Activated effector memory CD4-positive, alpha-beta T cell treated with Interleukin-2 at 50 U/mL for 16 hours (primary cell): ENCODE data around the gene DUOX1.
A peak's percentile ranks its signal among the peaks of the same experiment; 100 is the strongest.

Experiments
- DNase-seq: peaks from one replicate; pipeline ENCODE4 v3.0.0-alpha.2; 2020

DUOX1 gene

DNA sequence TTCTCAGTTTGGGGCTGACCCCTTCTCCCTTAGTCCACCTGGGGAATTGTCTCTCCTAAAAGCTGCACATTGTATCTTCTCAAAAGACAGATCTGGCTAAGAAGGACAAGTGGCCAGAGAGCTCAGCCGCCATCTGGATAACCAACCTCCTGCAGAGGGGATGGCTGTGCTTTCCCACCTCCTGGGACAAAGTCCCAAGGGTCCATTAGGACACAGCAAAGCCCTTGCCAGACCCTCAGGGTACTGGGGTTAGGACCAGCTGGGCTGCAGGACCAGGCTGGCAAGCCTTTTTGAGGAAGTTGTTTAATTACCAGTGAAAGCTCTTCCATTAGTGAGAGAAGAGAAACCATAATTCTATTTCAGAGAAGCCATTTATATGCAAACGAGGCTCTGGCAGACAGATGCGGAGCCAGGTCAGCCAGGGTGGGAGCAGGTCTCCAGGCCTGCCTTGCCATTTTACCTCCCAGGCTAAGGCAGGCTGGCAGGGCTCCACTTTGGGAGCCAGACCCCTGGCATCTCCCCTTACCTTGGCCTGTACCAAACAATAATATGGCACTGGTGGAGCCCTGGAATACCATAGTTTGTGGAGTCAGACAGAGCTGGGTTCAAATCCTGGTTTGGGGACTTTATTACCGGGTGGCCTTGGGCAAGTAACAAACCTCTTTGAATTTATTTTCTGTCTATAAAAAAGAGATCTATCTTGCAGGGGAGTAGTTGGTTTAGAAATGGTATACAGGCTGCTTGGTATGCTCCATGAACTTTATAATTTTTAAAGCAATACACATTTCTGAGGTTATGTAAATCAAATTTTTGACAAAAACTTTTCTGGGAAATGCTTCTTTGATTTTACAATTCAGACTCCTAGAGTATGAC is 40.0 kb downstream of the DUOX1 start:
- DNase-seq = no peak

DNA sequence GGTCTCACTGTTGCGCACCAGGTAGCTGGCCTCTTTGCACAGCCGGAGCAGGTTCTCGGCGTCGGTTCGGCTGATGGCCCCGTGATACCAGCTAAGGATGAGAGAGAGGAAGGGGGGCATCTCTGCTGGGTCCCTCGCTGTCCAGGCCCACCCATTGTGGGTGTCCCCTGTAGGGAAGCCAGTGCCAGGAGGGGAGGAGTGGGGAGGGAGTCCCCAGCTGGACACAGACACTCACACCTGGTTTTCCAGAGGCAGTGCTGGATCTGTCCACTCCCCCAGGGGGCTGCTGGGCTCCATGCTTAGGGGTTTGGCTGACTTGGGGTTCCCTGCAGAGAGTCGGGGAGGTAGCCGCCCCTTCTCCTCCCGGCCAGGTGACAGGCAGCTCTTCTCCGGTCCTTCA is 42.1 kb downstream of the DUOX1 start:
- DNase-seq = no peak

DNA sequence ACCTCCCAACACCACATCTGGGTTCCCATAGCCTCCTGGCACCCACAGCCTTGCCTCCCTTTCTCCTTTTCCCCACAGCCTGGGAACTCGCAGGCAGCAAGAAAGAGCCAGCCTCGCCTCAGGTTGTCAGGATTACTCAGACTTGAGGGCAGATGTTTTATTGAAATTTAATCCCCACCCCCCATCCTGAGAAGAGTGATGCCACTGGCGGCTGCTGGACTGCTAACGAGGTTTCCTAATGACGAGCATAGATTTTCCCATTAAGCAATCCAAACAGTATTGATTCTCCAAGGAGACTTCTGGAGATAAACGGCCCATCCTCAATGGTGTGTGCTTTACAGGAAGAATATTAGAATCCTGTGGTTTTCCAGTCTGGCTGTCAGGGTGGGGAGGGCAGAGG is 44.3 kb downstream of the DUOX1 start:
- DNase-seq = no peak

DNA sequence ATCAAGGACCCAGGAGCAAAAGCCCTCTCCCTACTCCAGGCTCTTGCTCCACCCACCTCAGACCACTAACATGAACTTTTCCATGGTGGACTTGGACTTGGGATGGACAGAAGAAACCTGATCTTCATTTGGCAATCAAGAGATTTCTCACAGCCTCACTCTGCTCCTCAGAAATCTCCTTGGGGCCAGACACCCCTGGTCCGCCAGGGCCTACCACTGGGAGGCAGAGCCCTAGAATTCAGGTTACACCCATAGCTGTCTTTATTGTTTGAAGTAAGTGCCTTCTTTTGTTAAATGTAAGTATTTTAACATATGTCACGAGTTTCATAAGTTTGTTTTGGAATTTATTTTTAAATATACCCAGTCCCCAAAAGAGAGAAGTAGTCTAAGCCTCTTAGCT is 44.8 kb downstream of the DUOX1 start:
- no peak for DNase-seq

DNA sequence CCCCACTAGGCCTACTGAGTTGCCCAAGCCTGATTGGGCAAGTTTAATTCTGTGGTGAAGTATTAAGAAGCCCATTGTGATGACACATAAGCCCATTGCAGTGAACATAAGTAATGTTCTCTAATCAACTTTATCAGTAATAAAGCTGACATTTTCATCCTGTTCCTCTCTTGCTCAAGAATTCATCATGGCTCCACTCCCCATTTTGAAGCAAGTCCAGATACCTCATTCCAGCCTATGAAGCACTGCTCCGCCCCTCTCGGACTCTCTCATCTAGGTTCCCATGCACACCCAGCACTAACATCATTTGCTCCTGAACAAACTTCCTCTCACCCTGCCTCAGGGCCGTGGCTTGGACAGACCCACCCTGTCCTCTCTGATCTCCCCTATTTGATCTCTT is 47.5 kb downstream of the DUOX1 start:
- DNase-seq = no peak

DNA sequence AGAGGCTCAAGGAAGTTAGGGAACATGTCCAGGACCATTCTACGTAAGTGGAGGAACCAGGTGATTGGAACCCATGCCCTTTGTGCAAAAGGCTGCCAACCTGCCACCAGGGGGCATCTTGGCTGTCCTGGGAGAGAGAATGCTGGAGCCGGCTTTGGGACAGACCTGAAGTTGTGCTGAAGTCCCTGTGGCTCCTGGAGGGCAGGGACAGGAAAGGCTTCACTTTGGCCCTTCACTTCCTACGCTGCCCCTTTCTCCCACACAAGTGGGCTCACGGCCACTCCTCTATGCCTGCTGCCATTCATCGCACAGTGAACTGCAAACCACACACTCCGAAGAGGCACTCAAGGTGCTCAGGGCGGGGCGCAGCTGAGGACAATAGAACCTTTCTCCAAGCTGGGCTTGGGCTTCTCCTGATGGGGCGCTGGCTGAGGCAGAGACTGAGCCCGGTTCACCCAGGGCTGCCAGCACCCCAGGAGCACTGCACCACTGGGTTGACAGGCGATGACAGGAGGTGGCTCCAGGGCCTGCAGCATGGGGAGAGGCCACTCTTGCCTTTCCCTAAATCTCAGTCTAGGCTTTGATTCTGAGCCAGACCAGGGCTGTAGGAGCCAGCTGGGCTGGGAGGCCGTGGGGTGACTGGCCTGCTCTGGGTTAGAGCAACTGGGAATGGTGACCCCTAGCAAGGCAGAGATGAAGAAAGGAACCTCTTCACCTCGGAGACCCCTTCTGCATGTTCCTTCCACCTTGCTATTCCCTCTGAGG is 49.6 kb downstream of the DUOX1 start:
- DNase-seq = peak; percentile 38

DNA sequence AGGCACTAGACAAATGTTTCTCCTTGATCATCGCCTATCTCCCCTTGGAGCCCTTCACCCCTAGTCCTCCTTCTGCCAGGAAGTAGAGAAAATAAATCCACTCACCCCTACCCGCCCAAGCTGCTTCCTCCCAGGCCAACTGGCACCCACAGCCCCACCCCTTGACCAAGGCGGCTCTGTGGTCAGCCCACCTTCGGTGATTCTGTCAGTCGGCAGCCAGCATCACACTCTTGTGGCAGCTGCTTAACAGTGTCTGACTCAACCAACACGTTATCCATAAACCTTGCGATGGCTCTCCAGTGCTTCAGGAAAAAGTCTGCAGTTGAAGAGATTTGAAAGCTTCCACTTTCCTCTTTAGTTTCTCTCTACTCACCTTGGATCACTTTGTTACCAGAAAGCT is 50.4 kb downstream of the DUOX1 start:
- no peak for DNase-seq

DNA sequence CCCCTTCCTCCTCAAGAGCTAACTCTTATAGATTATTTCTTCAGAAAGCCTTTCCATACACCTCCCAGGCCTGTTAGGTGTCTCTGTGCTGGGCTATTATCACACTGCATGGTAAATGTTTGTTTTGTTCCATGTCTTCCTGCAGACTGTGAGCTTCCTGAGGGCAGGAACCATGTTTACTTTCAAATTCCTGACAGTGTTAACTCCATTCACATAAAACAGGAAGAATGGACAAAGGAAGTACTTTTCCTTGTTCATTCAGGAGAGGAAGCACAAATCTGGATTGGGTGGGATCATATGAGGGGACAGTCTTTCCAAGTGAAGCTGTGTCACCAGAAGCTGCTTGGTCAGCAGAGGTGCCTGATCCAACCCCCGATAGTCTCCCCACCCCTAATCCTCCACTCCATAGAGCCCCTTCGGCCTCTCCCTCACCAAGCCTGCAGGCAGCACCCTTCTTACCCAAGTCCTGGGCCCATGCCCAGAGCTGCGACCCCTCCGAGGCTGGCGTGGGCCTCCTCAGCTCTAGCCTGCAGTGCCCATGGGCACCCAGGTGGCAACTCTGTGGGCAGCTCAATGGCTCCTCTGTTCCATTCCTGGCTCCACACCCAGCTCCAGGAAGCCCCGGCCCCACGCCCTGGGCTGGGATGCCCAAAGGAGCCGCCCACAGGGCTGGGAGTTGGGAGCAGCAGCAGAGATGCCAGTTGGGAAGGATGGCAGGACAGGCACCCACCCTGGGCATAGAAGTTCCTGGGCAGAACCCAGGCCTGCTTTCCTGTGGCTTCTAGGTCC is 51.0 kb downstream of the DUOX1 start:
- no peak for DNase-seq

DNA sequence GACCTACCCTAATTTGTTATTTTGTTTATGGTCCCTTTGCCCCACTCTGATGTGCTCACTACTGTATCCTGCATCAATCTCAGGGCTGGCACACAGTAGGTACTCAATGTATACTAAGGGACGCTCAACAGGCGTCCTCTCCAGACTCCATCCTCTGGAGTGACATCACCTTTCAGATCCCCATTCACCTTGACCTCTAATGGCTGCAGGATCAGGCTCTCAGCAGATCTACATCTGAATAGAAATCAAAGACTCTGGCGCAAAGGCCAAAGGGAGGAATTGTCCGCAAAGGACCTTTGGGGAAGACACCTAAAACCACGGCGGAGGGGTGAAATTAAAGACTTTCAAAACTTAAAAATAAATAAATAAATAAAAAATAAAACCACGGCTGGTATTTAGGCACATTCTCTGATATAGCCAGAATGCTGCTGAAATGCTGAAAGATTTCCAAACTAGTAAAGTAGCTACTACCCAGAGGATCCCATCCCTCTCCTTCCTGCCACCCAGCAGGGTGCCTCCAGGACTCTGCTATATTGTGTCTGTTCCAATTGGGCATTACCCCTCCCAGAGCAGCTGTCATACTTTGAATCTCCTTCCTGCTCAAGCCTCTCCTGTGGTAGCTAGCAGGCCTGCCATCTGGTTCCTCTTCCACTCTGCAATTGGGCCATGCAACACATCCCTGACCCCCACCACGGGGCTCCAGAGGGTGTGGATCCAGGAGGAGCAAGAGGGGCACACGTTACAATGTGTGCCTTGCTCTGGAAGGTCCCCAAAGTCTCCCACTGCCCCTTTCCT is 51.9 kb downstream of the DUOX1 start:
- DNase-seq = no peak

DNA sequence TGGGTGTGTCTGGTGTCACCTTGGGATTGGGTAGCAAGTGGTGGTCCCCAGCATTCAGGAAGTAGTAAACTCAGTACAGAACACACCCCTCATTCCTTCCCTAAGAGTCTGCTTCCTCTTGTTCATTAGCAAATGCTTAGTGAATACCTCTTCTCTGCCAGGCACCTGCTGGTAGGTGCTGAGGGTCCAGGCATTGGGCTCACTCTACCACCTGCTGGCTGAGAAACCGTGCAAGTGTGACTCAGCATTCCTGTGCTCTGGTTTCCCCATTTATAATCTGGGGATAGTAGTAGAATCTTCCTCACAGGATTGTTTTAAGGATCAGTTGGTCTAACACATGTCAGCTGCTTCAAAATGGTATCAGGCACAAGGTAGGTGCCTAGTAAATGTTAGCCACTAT is 53.2 kb downstream of the DUOX1 start:
- DNase-seq = no peak

DNA sequence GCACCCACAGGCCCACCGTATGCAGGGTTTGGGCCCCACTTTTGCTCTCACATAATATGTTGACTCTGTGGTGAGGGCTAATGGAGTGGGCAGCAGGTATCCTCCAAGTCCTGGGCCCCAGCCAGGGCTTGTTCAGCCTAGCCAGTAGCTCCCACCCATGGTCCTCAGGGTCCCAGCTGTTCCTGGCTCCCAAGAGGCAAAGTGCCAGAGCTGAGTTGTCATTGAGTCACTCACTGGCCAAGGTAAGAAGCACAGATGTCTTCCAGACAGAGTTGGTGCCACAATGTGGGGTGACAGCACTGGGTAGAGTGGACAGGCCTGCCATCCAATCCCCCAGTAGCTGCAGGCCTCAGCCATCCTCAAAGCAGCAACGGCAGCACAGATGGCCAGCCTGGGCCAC is 53.7 kb downstream of the DUOX1 start:
- no peak for DNase-seq

DNA sequence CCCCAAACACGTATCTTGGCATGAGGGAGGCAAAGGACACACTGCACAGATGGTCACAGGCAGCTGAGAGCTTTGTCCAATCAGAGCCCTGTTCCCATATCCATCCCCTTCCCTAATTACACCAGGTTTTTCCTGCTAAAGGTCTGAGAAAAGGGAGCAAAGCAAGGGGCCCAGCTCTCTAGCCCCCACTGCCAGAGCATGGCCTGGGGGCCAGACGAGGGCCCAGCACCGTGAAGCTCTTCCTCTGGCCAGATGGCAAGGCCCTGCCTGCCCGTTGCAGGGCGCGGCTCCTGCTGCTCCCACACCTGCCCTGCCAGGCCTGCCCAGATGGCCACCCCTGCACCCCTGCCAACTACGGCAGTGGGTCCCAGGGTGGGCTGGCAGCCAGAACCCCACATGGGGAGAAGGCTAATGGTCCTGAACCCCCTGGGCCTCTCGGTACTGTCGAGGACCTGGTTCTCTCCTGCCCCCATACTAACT is 54.8 kb downstream of the DUOX1 start:
- DNase-seq = no peak

DNA sequence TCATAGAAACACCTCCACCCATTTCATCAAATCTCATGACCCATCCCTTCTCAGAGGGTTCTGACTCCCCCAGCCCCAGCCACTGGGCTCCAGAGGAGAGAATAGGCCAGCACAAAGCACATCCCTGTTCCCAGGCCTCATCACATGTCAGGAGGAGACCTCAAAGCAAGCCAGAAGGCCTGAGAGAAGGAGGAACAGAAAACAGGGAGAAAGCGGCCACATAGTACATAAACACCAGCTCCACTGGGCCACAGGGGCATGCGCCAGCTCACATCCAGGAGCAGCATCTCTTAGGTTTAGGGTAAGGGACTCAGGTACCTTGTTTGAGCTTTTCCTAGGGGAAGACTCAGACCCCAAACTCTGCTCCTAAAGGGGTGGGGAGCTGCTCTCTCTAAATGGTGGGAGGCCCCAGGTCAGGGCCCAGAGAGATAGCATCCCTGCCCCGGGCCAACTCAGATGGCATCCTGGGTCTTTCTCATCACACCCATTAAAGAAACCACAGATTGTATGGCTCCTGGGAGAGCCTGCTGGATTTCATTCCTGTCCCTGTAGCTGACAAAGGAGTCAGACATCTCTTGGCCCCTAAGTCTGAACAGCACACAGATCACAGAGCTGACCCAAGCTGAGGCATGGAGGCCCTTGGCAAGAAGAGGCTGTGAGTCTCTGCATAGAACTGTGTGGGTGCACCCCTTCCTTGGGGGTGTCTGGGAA is 55.4 kb downstream of the DUOX1 start:
- DNase-seq = no peak

DNA sequence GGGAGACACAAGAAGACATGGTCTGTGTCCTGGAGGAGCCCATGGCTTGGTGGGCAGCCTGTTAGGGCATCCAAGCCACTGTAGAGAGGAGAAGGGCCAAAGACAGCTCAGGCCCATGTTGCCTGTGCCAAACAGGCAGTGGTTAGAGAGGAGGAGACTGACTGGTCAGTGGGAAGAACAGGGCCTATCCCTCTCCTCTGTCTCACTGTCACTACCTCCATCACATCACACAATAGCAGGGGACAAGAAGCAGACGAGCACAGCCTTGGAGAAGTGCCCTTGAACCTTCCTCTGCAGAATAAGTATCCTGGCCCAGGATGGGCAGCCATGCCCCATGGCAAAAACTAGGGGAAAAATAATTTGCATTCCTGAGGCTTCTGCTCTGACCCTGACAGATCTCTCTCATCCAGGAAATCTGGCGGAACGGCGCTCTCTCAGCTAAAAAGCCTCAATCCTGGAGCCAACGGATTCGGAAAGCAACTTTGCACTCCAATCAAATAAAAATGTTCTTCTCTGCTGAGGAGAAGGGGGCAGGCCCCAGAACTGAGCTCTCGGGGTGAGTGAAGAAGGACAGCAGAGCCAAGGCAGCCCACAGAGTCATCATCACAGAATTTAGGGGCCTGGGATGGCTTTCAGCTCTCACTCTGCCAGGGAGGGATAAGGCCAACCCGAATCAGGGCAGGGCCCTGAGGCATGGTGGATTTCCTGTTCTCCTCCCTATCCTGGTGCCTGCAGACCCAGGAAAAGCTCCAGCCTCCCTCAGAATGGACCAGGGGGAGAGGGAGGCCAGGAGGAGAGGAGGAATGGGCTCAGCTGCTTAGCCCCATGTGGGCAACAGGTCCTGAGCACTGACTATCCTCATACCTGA is 56.3 kb downstream of the DUOX1 start:
- no peak for DNase-seq

DNA sequence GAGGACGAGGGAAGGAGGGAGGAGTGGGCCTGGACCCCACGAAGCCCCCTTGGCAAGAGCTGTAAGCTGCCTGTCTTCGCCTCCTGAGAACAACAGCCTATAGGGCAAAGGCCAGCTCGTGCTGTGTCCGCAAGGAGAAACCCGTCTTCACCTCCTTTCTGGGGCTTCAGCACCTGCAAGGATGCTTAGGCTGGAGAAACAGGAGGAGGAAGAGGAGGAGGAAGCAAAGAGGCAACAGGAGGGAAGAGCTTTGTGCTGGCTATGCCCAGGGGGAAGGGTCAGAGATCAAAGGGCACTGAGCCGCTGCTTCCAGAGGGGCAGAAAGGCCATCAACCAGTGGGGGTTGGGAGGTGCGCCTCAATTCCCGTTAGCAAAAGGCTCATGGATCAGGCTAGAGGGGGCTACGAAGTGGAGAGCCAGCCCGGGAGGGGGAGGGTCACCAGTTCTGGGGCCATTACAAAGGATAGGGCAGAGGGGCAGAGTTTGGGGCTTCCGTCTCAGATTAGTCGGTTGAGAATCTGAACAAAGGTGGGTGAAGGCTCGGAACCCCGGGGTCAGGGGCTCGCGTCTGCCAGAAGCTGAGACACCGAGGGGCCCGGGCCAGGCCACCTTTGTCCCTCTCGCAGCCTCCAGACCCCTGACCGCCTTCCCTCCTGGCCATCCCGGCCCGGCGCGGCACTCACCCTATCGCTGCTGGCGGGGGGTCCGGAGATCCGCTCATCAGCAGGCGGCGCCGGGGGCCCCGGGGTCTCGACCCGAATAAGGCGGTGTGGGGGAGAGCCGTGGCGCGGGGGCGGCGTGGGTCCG is 57.2 kb downstream of the DUOX1 start:
- DNase-seq = no peak

DNA sequence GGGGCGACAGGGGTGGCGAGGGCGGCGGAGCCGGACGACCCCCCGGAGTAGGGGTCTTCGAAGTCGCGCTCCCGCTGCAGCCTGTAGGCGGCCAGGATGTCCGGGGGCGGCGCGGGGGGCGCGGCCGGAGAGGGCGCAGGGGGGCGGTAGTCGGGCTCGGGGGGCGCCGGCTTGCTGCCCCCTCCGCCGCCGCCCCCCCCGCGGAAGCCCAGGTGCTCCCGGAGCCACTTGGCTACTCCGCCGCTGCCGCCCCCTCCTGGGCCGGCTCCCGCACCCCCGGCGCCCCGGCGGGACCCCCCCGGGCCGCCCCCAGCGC is 57.7 kb downstream of the DUOX1 start:
- no peak for DNase-seq

DNA sequence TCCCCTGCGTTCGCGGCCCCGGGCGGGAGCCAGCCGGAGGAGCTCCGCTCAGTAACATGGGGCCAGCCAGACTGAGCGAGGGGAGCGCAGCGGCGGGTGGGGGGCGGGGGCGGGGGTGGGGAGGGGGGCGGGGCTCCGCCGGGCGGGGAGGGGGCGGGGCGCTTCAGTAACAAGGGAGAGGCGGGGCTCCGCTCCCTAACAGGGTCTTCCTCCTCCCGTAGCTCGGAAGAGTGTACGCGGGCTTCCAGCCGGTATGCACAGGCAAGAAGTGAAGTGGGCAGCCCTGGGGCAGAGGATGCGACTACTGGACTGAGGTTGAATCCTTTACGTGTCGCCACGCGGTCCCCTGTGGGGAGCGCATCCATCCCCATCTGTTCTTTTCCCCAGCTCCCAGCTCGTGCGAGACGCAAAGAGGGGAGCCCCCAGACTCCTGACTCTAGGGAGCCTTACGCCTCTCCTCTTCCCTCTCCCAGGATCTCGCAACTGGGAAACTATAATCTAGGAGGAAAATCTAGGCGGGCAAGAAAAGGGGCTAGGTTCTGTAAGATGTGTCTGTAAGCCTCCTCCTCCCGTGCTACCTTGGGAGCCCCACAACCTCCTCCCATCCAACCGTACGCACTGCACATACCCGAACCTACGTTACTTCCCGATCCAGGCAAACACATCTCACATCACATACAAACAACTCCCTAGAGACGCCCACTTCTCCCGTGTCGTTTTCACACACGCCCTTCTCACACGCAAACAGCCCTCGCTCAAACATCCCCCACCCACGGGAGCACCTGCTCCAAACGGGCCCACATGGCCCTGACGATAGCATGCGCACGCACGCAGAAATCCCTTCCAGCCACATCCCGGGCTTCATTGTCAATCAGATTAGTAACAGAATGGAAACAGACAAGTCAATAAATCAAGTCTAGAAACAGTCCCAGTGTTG is 58.4 kb downstream of the DUOX1 start, which contains the start of gene SHF:
Gene SHF (minus strand): TSS at position 73 of the 937 bp plus-strand sequence. CDS start 15 bp downstream, at position 58.
- peak; percentile 38 for DNase-seq

DNA sequence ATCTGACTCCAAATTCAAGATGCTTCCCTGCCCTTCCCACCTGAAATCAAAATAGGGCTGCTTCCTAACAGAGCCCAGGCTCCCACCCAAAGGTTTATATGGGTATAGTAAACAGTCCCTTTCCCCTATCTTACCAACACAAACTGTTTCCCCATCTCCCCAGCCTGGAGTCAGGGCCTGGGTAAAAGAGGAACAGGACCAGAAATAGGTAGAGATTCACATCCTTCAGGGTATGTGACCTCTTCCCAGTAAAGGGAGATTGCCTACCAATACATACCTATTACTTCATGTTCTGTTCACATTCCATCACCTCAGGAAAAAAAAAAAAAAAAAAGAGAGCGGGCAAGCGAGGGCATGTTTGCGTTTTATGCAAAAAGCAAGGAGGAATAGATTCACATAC is 67.7 kb downstream of the DUOX1 start:
- DNase-seq = no peak
